ENCODE data around the gene CDC42BPA. TPM values are rescaled to one million over a fixed set of nuclear protein-coding genes. Genes with fewer than 3 reads are reported as not detected.

The CDC42BPA gene
- total RNA-seq, 1 experiment from 2014 or later, result 30.1 TPM

DNA sequence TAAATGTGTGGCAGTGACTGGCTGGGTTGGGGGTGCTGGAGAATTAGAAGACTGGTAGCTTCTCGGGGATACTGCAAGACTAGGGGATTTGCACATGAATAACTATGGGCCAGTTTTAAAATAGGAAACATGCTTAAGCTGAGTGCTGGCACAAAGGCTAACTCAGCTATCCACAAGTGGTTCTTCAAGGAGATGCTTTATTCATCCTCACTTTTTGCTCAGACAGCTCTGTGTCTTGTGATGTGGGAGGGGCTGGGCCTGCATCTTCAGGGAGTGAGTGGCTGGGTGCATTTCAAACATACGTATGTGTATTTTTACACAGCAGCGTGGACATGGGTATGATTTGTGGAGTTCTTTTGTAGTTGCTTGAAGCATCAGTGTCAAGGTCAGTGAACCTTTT lies 375.9 kb downstream of the CDC42BPA start:
- H3K27ac Mint-ChIP-seq, result no peak overlapping the region

More for the DNA sequence above, 375.9 kb downstream of the CDC42BPA start:
- no peak overlapping the region for H2BK15ac ChIP-seq (ENCODE audit: low read depth, low read length)
- H3K18ac ChIP-seq (ENCODE audit: insufficient read length, low read depth, low read length), result no peak overlapping the region
- Mint-ChIP-seq H3K9me3 (0 out of 5 replicates have a peak, but pooled peaks cover 0 to 1% of the 10 kb centered on the region in 2 experiments), H3K27me3 (ENCODE audit: low read depth) (peaks cover 9% of the 10 kb centered on the region), H3K4me3 (no peak overlapping the region), H3K4me1 (peaks cover 58 to 66% of the 10 kb centered on the region in 2 experiments), H3K36me3 (ENCODE audit: insufficient read depth in 1 of 3, low read depth in 3 of 3) (peaks cover 3 to 5% (median 4%) of the 10 kb centered on the region in 3 experiments; a peak in 5 of 7 replicates)
- H4K8ac ChIP-seq (replicated peaks; ENCODE audit: insufficient read length, low read depth, low read length), result no peak overlapping the region
- no peak overlapping the region for H3K9ac ChIP-seq (ENCODE audit: extremely low read depth, insufficient read length, low read length)
- H3T11ph ChIP-seq (ENCODE audit: low read length), result no peak overlapping the region
- H2AFZ ChIP-seq (ENCODE audit: low read length), result no peak overlapping the region
- H3K27me3 ChIP-seq (ENCODE audit: insufficient read depth, low read length), result no peaks in the 10 kb centered on the region
- H3K9me3 ChIP-seq (ENCODE audit: control insufficient read depth, low read depth, low read length), result no peaks in the 10 kb centered on the region
- no peak overlapping the region for H4K91ac ChIP-seq (ENCODE audit: insufficient read length, low read depth, low read length)
- H3K79me2 ChIP-seq (ENCODE audit: insufficient read depth, low read length), result no peaks in the 10 kb centered on the region
- no peak for DNase-seq
- no peak overlapping the region for H2AK5ac ChIP-seq (ENCODE audit: insufficient read length, low read length)
- no peak overlapping the region for H3K56ac ChIP-seq (ENCODE audit: insufficient read length, low read depth, low read length)
- H3K4me2 ChIP-seq (ENCODE audit: insufficient read depth, insufficient read length, low read length), result no peak overlapping the region
- H2BK120ac ChIP-seq (ENCODE audit: low read depth, low read length, poor library complexity, severe bottlenecking), result no peak overlapping the region
- H4K5ac ChIP-seq (ENCODE audit: insufficient read length, low read depth, low read length), result no peak overlapping the region
- H2BK20ac ChIP-seq (ENCODE audit: low read depth, low read length, poor library complexity, severe bottlenecking), result no peak overlapping the region
- H3K23ac ChIP-seq (ENCODE audit: insufficient read length, low read depth, low read length), result no peak overlapping the region
- H3K27ac ChIP-seq (ENCODE audit: insufficient read length, low read depth, low read length), result no peak overlapping the region
- no peak overlapping the region for H2BK5ac ChIP-seq (ENCODE audit: insufficient read length, low read length)
- H3K4ac ChIP-seq (ENCODE audit: low read depth, low read length), result no peak overlapping the region
- TF ChIP-seq CTCF (conservative IDR thresholded peaks at IDR 0.05), result no peak
- peaks cover 8% of the 10 kb centered on the region for H3K4me1 ChIP-seq (ENCODE audit: insufficient read depth, low read length)
- no peaks in the 10 kb centered on the region for H3K79me1 ChIP-seq (ENCODE audit: insufficient read depth, low read depth, low read length, poor library complexity, severe bottlenecking)
- H2BK12ac ChIP-seq (ENCODE audit: insufficient read length, low read depth, low read length), result no peak overlapping the region
- no peaks in the 10 kb centered on the region for H4K20me1 ChIP-seq (ENCODE audit: control insufficient read depth, insufficient read depth, insufficient read length)
- H3K14ac ChIP-seq (ENCODE audit: insufficient read depth, low read length), result no peak overlapping the region
- H3K23me2 ChIP-seq (ENCODE audit: insufficient read length, low read depth, low read length, poor library complexity, severe bottlenecking), result peaks cover 11% of the 10 kb centered on the region
- WGBS (ENCODE audit: extremely low coverage, insufficient read length, low lambda C conversion rate), result no CpG with 5 or more reads among the region's 3 CpGs

Data from H9 (cell line).